Measurements from ENCODE around the gene TUSC2. TPM values are rescaled to one million over a fixed set of nuclear protein-coding genes. Genes with fewer than 3 reads are reported as not detected.

TUSC2 gene
- total RNA-seq, 6 experiments from 2014 or later, result 9.7 to 36.9 (median 12.5) TPM

DNA sequence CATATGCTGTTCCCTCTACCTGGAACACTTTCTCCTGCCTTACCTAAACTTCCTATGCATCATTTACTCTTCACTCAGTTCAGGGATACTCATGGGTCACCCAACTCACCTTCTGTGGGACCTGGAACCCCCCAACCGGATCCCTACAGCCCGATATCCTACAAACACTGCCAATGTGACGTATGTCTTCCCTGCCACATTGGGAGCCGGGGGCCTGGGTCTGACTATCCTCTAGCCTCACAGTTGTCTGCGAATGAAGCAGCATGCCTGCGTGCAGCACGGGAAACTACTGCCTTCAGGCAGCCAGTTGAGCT is 22.1 kb upstream of the TUSC2 start:
- H3K27me3 ChIP-seq, result no peaks in the 10 kb centered on the region
- ATAC-seq (no peak), DNase-seq (no peak)
- peaks cover 0 to 26% (median 5%) of the 10 kb centered on the region in 4 donors for H3K36me3 ChIP-seq
- H3K9me3 ChIP-seq, result no peaks in the 10 kb centered on the region
- peak overlapping the region; percentile 74 to 78 (median 74) for H3K4me3 ChIP-seq
- H3K4me1 ChIP-seq, result peaks cover 0 to 34% (median 10%) of the 10 kb centered on the region in 4 donors
- intact Hi-C loops (cut with DNase I), result no loop called here
- peak overlapping the region; percentile 90 to 92 (median 91) for H3K27ac ChIP-seq
- TF ChIP-seq, protein P1, sequence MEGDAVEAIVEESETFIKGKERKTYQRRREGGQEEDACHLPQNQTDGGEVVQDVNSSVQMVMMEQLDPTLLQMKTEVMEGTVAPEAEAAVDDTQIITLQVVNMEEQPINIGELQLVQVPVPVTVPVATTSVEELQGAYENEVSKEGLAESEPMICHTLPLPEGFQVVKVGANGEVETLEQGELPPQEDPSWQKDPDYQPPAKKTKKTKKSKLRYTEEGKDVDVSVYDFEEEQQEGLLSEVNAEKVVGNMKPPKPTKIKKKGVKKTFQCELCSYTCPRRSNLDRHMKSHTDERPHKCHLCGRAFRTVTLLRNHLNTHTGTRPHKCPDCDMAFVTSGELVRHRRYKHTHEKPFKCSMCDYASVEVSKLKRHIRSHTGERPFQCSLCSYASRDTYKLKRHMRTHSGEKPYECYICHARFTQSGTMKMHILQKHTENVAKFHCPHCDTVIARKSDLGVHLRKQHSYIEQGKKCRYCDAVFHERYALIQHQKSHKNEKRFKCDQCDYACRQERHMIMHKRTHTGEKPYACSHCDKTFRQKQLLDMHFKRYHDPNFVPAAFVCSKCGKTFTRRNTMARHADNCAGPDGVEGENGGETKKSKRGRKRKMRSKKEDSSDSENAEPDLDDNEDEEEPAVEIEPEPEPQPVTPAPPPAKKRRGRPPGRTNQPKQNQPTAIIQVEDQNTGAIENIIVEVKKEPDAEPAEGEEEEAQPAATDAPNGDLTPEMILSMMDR (IDR thresholded peaks at IDR 0.05), result no peak
- no peak for TF ChIP-seq POLR2A (IDR thresholded peaks at IDR 0.05)
- 2% methylated on average over 5 of the region's 7 CpGs for WGBS (ENCODE audit: insufficient coverage, low coverage, low lambda C conversion rate, missing lambda C conversion rate)

DNA sequence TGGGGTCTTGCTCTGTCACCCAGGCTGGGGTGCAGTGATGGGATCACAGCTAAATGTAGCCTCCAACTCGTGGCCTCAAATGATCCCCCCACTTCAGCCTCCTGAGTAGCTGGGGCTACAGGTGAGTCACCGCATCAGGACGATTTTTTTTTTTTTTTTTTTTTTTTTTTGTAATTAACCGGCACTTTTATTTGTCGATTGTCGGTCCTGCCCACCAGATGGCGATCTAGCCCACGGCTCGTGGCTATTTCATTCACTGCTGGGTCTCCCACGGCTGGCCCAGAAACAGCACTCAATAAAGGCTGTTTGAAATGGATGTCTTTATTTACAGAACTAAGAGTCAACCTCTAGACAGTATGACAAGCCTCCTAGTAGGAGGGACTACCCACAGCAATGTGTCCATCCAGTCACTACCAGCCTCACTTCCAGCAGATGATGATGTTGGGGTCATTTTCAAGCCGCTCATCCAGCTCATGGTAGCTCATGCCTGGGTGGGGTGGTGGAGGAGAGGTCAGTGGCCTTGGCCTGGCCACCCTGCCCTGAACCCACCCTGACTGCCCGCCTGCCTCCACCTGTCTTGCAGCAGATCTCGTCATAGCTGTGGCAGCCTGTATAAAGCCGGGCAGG is 19.3 kb upstream of the TUSC2 start:
- no peak for TF ChIP-seq POLR2A (IDR thresholded peaks at IDR 0.05)
- TF ChIP-seq, protein P1 (IDR thresholded peaks at IDR 0.05), result peak; percentile 43 to 65 (median 56)
- intact Hi-C loops (cut with DNase I), result loop anchor here (10.0 kb wide), 2 partner anchors 198 to 208 kb away; no protein-coding TSS in a partner anchor
- H3K36me3 ChIP-seq, result peaks cover 0 to 5% (median 0%) of the 10 kb centered on the region in 4 donors
- H3K9me3 ChIP-seq, result no peaks in the 10 kb centered on the region
- H3K27me3 ChIP-seq, result no peaks in the 10 kb centered on the region
- peak; percentile 7 to 29 (median 26) for ATAC-seq
- 0% methylated on average over 10 of the region's 14 CpGs for WGBS (ENCODE audit: insufficient coverage, low coverage, low lambda C conversion rate, missing lambda C conversion rate)
- DNase-seq, result peak in 2 of 3 donors; percentile 72 to 75
- H3K27ac ChIP-seq, result no peak overlapping the region
- peaks cover 0 to 31% (median 7%) of the 10 kb centered on the region in 4 donors for H3K4me1 ChIP-seq
- H3K4me3 ChIP-seq, result no peak overlapping the region

DNA sequence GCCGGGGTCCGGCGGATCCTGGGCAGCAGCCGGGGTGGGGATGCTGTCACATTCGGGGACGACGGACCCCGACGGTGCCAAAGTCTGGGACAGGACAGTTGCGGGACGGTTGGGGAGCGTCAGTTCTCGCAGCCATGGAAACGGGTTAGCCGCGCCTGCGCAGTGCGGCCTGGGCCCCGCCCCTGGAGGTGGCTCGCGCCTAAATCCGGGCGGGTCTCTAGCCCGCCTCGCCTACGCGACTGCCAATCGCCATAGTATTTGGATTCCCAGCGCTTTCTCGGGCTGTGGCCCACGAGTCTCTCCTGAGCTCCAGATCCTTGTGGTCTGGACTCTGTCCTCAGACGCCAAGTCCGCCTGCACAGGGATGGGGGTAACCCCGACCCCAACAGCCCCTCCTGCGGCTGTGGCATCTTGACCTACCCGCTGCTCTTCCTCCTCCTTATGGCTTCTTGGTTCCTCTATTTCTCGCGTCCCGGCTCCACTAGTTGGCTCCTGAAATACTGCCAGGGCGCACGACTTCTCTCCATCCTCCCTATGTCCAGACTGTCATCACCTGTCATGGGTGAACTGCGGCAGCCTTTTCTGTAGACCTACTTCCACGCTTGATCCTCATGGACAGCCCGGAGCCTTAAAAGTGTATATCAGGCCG is 17.7 kb upstream of the TUSC2 start, which contains the start of gene ZMYND10:
Gene ZMYND10, minus strand, starts transcription at position 147 of the 649 bp plus-strand sequence. CDS start 153 bp downstream, outside the sequence.
- peaks cover 0 to 5% (median 0%) of the 10 kb centered on the region in 4 donors for H3K36me3 ChIP-seq
- DNase-seq, result peak; percentile 71 to 76 (median 74)
- peaks cover 0 to 21% (median 3%) of the 10 kb centered on the region in 4 donors for H3K4me1 ChIP-seq
- H3K27me3 ChIP-seq, result no peaks in the 10 kb centered on the region
- no peaks in the 10 kb centered on the region for H3K9me3 ChIP-seq
- peak within 1 kb of the TSS in 1 of 3 donors; percentile 27 for H3K4me3 ChIP-seq
- 29% methylated on average over 17 of the region's 45 CpGs for WGBS (ENCODE audit: insufficient coverage, low coverage, low lambda C conversion rate, missing lambda C conversion rate)
- TF ChIP-seq POLR2A (IDR thresholded peaks at IDR 0.05), result no peak
- no peak within 1 kb of the TSS for H3K27ac ChIP-seq
- intact Hi-C loops (cut with DNase I), result loop anchor here (10.0 kb wide), 2 partner anchors 199 to 209 kb away; no protein-coding TSS in a partner anchor
- peak; percentile 5 to 40 (median 18) for ATAC-seq

GRCh38 chr3:50345008-50345407 is 17.0 kb upstream of the TUSC2 start:
- no peak for ATAC-seq
- intact Hi-C loops (cut with DNase I), result loop anchor here (10.0 kb wide), 2 partner anchors 200 to 210 kb away; no protein-coding TSS in a partner anchor
- H3K9me3 ChIP-seq, result no peaks in the 10 kb centered on the region

More at GRCh38 chr3:50345008-50345407, 17.0 kb upstream of the TUSC2 start:
- TF ChIP-seq POLR2A (IDR thresholded peaks at IDR 0.05), result no peak
- TF ChIP-seq, protein P1 (IDR thresholded peaks at IDR 0.05), result no peak
- Histone ChIP-seq H3K36me3 (peaks cover 0 to 5% (median 0%) of the 10 kb centered on the region in 4 donors), H3K4me3 (peak overlapping the region in 1 of 3 donors; percentile 27), H3K27me3 (no peaks in the 10 kb centered on the region), H3K27ac (no peak overlapping the region), H3K4me1 (peaks cover 0 to 19% (median 3%) of the 10 kb centered on the region in 4 donors)
- WGBS (ENCODE audit: insufficient coverage, low coverage, low lambda C conversion rate, missing lambda C conversion rate), result 82% methylated on average over 3 of the region's 8 CpGs
- no peak for DNase-seq
